K562 (cell line): Measurements from ENCODE around the gene ADPGK. TPM values are rescaled to one million over a fixed set of nuclear protein-coding genes. Genes with fewer than 3 reads are reported as not detected.

Experiments used
- CCAR2 ChIP-seq: fragments of 200-400 bp; formaldehyde crosslinking; IDR thresholded peaks from 2 replicates; pipeline ENCODE4 v1.6.1; 2017; ENCODE audit warnings: mild to moderate bottlenecking, low read depth, low read length
- NFE2 ChIP-seq: IDR thresholded peaks from 2 replicates; pipeline ENCODE4 v1.6.1; 2014; ENCODE audit warnings: antibody characterized with exemption, low read depth
- SMARCC2 ChIP-seq: fragments of 450-650 bp; IDR thresholded peaks from 2 replicates; pipeline ENCODE4 v1.6.1; 2017; ENCODE audit warnings: antibody characterized with exemption, moderate library complexity, mild to moderate bottlenecking, low read depth
- SNRNP70 ChIP-seq: fragments of 200-400 bp; formaldehyde crosslinking; optimal IDR thresholded peaks from 2 replicates; pipeline ENCODE3; 2017; ENCODE audit warnings: low read depth, low read length
- ZNF316 ChIP-seq: fragments of 450-650 bp; IDR thresholded peaks from 2 replicates; pipeline ENCODE4 v1.6.1; 2016
- ZNF609 ChIP-seq: sonication (generic); formaldehyde crosslinking; IDR thresholded peaks from 2 replicates; pipeline ENCODE4 v1.8.1; 2023; ENCODE audit warnings: missing genetic modification reagents, mild to moderate bottlenecking, borderline replicate concordance
- polyA plus RNA-seq, 8 experiments: library from polyadenylated mRNA; depleted of rRNA in 4 of 8; stranded (reverse) in 5 of 8; unstranded in 3 of 8; fragments of >200 nt; fragmentation: Nextera tagmentation in 2 of 8; fragmentation: Illumina TruSeq in 1 of 8; extraction: Ambion mirVana in 2 of 8; extraction: Trizol in 1 of 8; gene quantifications; 2 replicates each; pipeline versions ENCODE4 v1.2.1 to v1.2.3, GENCODE V29; 2011 to 2014; ENCODE audit warnings: inconsistent platforms in 1 of 8, missing spikeins in 1 of 8
- total RNA-seq, 7 experiments: library from RNA; depleted of rRNA in 6 of 7; stranded (reverse); fragments of >200 nt in 6 of 7; fragmentation: Illumina TruSeq in 2 of 7; extraction: Trizol in 2 of 7; gene quantifications; 2 replicates each; pipeline versions ENCODE4 v1.2.1 to v1.2.3, GENCODE V29; 2011 to 2021; ENCODE audit warnings: low replicate concordance in 1 of 7
- TF ChIP-seq, protein P1 (sequence below): fragments of 200-600 bp; sonication (generic); IDR thresholded peaks from one replicate; pipeline ENCODE4 v1.6.1; 2012; ENCODE audit warnings: mild to moderate bottlenecking, low read depth, low read length, inconsistent platforms
- TF ChIP-seq, protein P2 (sequence below): sonication (generic); formaldehyde crosslinking; IDR thresholded peaks from 2 replicates; pipeline ENCODE4 v1.8.0; 2022; ENCODE audit warnings: missing genetic modification reagents, mild to moderate bottlenecking, borderline replicate concordance
- TF ChIP-seq, protein P3 (sequence below), 2 experiments: fragments of 450-650 bp in 1 of 2; sonication (generic) in 1 of 2; formaldehyde crosslinking in 1 of 2; IDR thresholded peaks in 1 of 2; conservative IDR thresholded peaks in 1 of 2; 2 replicates each; pipeline versions ENCODE4 v1.6.1 to v1.8.1; 2016 to 2023; ENCODE audit warnings: mild to moderate bottlenecking in 2 of 2, moderate library complexity in 2 of 2, inconsistent platforms in 1 of 2, missing genetic modification reagents in 1 of 2

The ADPGK gene
- total and polyA plus RNA-seq, 9 of the 15 experiments (the other 6 are each of a cell fraction or from before 2014, with no cell fraction given): 13.4 to 97.4 (median 48.5) TPM

DNA sequence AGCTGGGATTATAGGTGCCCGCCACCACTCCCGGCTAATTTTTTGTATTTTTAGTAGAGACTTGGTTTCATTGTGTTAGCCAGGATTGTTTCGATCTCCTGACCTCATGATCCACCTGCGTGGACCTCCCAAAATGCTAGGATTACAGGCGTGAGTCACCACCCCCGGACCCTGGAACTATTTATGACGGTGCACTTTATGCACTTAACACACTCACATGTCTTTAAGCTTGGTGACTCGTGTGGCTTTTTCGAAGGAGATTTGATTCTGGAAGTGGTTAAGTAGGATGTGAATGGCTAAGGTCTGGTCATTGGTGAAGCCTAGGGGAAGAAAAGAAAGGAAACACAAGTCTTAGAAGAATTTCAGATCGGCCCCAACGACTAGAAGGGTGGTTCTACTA is 77.3 kb downstream of the ADPGK start (continued):
- TF ChIP-seq, protein P1, sequence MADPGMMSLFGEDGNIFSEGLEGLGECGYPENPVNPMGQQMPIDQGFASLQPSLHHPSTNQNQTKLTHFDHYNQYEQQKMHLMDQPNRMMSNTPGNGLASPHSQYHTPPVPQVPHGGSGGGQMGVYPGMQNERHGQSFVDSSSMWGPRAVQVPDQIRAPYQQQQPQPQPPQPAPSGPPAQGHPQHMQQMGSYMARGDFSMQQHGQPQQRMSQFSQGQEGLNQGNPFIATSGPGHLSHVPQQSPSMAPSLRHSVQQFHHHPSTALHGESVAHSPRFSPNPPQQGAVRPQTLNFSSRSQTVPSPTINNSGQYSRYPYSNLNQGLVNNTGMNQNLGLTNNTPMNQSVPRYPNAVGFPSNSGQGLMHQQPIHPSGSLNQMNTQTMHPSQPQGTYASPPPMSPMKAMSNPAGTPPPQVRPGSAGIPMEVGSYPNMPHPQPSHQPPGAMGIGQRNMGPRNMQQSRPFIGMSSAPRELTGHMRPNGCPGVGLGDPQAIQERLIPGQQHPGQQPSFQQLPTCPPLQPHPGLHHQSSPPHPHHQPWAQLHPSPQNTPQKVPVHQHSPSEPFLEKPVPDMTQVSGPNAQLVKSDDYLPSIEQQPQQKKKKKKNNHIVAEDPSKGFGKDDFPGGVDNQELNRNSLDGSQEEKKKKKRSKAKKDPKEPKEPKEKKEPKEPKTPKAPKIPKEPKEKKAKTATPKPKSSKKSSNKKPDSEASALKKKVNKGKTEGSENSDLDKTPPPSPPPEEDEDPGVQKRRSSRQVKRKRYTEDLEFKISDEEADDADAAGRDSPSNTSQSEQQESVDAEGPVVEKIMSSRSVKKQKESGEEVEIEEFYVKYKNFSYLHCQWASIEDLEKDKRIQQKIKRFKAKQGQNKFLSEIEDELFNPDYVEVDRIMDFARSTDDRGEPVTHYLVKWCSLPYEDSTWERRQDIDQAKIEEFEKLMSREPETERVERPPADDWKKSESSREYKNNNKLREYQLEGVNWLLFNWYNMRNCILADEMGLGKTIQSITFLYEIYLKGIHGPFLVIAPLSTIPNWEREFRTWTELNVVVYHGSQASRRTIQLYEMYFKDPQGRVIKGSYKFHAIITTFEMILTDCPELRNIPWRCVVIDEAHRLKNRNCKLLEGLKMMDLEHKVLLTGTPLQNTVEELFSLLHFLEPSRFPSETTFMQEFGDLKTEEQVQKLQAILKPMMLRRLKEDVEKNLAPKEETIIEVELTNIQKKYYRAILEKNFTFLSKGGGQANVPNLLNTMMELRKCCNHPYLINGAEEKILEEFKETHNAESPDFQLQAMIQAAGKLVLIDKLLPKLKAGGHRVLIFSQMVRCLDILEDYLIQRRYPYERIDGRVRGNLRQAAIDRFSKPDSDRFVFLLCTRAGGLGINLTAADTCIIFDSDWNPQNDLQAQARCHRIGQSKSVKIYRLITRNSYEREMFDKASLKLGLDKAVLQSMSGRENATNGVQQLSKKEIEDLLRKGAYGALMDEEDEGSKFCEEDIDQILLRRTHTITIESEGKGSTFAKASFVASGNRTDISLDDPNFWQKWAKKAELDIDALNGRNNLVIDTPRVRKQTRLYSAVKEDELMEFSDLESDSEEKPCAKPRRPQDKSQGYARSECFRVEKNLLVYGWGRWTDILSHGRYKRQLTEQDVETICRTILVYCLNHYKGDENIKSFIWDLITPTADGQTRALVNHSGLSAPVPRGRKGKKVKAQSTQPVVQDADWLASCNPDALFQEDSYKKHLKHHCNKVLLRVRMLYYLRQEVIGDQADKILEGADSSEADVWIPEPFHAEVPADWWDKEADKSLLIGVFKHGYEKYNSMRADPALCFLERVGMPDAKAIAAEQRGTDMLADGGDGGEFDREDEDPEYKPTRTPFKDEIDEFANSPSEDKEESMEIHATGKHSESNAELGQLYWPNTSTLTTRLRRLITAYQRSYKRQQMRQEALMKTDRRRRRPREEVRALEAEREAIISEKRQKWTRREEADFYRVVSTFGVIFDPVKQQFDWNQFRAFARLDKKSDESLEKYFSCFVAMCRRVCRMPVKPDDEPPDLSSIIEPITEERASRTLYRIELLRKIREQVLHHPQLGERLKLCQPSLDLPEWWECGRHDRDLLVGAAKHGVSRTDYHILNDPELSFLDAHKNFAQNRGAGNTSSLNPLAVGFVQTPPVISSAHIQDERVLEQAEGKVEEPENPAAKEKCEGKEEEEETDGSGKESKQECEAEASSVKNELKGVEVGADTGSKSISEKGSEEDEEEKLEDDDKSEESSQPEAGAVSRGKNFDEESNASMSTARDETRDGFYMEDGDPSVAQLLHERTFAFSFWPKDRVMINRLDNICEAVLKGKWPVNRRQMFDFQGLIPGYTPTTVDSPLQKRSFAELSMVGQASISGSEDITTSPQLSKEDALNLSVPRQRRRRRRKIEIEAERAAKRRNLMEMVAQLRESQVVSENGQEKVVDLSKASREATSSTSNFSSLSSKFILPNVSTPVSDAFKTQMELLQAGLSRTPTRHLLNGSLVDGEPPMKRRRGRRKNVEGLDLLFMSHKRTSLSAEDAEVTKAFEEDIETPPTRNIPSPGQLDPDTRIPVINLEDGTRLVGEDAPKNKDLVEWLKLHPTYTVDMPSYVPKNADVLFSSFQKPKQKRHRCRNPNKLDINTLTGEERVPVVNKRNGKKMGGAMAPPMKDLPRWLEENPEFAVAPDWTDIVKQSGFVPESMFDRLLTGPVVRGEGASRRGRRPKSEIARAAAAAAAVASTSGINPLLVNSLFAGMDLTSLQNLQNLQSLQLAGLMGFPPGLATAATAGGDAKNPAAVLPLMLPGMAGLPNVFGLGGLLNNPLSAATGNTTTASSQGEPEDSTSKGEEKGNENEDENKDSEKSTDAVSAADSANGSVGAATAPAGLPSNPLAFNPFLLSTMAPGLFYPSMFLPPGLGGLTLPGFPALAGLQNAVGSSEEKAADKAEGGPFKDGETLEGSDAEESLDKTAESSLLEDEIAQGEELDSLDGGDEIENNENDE: no peak
- TF ChIP-seq, protein P2, sequence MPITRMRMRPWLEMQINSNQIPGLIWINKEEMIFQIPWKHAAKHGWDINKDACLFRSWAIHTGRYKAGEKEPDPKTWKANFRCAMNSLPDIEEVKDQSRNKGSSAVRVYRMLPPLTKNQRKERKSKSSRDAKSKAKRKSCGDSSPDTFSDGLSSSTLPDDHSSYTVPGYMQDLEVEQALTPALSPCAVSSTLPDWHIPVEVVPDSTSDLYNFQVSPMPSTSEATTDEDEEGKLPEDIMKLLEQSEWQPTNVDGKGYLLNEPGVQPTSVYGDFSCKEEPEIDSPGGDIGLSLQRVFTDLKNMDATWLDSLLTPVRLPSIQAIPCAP (CRISPR knock-in tag): no peak
- TF ChIP-seq SNRNP70 (no peak), ZNF609 (CRISPR knock-in tag) (no peak), SMARCC2 (no peak), CCAR2 (no peak), NFE2 (0 out of 2 replicates have a peak, but pooled peaks have one; percentile 32), ZNF316 (peak; percentile 44; the same call in 1 of the 2 replicates)
- TF ChIP-seq, protein P3, sequence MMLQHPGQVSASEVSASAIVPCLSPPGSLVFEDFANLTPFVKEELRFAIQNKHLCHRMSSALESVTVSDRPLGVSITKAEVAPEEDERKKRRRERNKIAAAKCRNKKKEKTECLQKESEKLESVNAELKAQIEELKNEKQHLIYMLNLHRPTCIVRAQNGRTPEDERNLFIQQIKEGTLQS (IDR thresholded peaks at IDR 0.05): peak; percentile 56
- TF ChIP-seq, protein P3 (CRISPR knock-in tag; conservative IDR thresholded peaks at IDR 0.05): no peak
